Loucy (cell line): ENCODE measurements around the gene POLA1.

Source experiments
- H2AFZ ChIP-seq: fragments of 200-600 bp; sonication (generic); 2 replicates; pipeline ENCODE4 v1.6.0; 2016; ENCODE audit warnings: antibody characterized with exemption, mild to moderate bottlenecking, low read length, moderate library complexity
- H3F3A ChIP-seq: fragments of 200-600 bp; 2 replicates; pipeline ENCODE4 v1.6.0; 2016; ENCODE audit warnings: antibody characterized with exemption, low read depth, mild to moderate bottlenecking
- H3K27me3 ChIP-seq: fragments of 200-600 bp; sonication (generic); 2 replicates; pipeline ENCODE4 v1.6.1; 2014; ENCODE audit warnings: low read length, mild to moderate bottlenecking; ENCODE audit not compliant: insufficient read depth, poor library complexity, severe bottlenecking
- H3K36me3 ChIP-seq: fragments of 200-600 bp; sonication (generic); 2 replicates; pipeline ENCODE4 v1.6.1; 2016; ENCODE audit warnings: low read length; ENCODE audit not compliant: insufficient read depth
- H3K4me1 ChIP-seq: fragments of 200-600 bp; sonication (generic); 2 replicates; pipeline ENCODE4 v1.5.1; 2014; ENCODE audit warnings: low read length, mild to moderate bottlenecking; ENCODE audit not compliant: insufficient read depth, poor library complexity, severe bottlenecking
- H3K4me2 ChIP-seq: fragments of 200-600 bp; sonication (generic); 2 replicates; pipeline ENCODE4 v1.6.0; 2014; ENCODE audit warnings: antibody characterized with exemption, low read length, low read depth, mild to moderate bottlenecking; ENCODE audit not compliant: poor library complexity, severe bottlenecking
- H3K4me3 ChIP-seq: fragments of 200-600 bp; sonication (generic); 2 replicates; pipeline ENCODE4 v1.5.1; 2014; ENCODE audit warnings: low read length, mild to moderate bottlenecking, mixed read lengths; ENCODE audit not compliant: poor library complexity, severe bottlenecking
- H3K79me2 ChIP-seq: fragments of 200-600 bp; sonication (generic); 2 replicates; pipeline ENCODE4 v1.6.1; 2014; ENCODE audit warnings: low read length; ENCODE audit not compliant: insufficient read depth
- H3K9ac ChIP-seq: fragments of 200-600 bp; sonication (generic); 2 replicates; pipeline ENCODE4 v1.6.0; 2014; ENCODE audit warnings: mild to moderate bottlenecking, low read depth, low read length, moderate library complexity; ENCODE audit not compliant: poor library complexity, severe bottlenecking
- H3K9me2 ChIP-seq: fragments of 200-600 bp; sonication (generic); replicated peaks from 2 replicates; pipeline ENCODE4 v1.6.1; 2016; ENCODE audit warnings: low read depth, low read length, mixed read lengths
- H3K9me3 ChIP-seq: fragments of 200-600 bp; sonication (generic); 2 replicates; pipeline ENCODE4 v1.6.1; 2014; ENCODE audit warnings: mild to moderate bottlenecking, antibody characterized with exemption, low read length, low read depth; ENCODE audit not compliant: insufficient read depth
- H4K20me1 ChIP-seq: fragments of 200-600 bp; sonication (generic); 2 replicates; pipeline ENCODE4 v1.6.0; 2014; ENCODE audit warnings: antibody characterized with exemption, low read length, mild to moderate bottlenecking; ENCODE audit not compliant: insufficient read depth, poor library complexity, severe bottlenecking
- EZH2phosphoT487 ChIP-seq: fragments of 200-600 bp; IDR thresholded peaks from 2 replicates; pipeline ENCODE4 v1.6.1; 2018; ENCODE audit warnings: antibody characterized with exemption, mild to moderate bottlenecking, moderate library complexity, borderline replicate concordance
- TF ChIP-seq, protein P1 (sequence below): fragments of 200-600 bp; sonication (generic); conservative IDR thresholded peaks from 2 replicates; pipeline ENCODE4 v1.5.1; 2014; ENCODE audit warnings: mild to moderate bottlenecking, antibody characterized with exemption, low read length

POLA1 gene

DNA sequence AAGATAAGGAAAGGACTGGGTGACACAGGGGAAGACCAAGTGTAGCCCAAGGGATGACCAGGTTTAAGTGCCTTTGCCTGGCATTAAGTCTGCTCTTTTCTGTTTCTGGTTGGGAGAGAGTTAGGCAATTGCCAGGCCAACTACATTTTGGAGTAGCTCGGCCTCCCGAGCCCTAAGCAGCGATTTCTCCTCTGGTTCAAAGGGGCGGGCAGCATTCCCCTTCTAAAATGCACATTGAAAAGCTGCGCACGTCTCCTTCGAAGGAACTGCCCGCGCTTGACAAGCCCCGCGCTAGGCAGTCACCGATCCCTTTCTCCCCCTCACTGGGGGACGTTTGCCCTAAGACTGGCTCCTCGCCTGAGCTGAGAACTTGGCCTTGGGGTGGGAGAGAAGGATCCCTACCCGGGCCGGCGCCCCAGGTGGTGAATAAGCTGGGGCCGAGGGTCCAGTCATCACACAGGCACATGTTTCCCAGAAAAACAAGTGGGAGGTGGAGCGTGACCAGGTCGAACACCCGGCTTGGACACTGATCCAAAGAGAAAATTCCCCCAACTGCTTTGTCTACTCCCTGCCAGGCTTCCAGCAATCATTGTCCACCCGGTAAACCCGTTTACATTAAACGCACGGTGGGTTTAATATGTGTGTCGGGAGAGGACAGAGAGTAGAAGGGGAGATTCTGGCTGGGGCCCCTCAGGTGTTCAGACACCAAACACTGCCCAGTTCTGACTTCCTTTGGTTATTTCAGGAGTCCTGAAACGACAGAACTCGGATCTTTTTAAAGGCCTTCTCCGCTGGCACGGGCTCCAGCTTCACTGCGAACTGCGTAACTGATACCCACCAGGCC is 318.1 kb downstream of the POLA1 start:
- Histone ChIP-seq H3K36me3 (no peaks in the 10 kb centered on the region), H2AFZ (no peak overlapping the region), H3K79me2 (no peaks in the 10 kb centered on the region), H4K20me1 (no peaks in the 10 kb centered on the region), H3F3A (no peaks in the 10 kb centered on the region), H3K9ac (no peak overlapping the region), H3K4me2 (no peak overlapping the region), H3K4me1 (no peaks in the 10 kb centered on the region), H3K9me3 (no peaks in the 10 kb centered on the region), H3K9me2 (no peaks in the 10 kb centered on the region), H3K27me3 (no peaks in the 10 kb centered on the region), H3K4me3 (no peak overlapping the region)
- no peak for TF ChIP-seq EZH2phosphoT487
- TF ChIP-seq, protein P1, sequence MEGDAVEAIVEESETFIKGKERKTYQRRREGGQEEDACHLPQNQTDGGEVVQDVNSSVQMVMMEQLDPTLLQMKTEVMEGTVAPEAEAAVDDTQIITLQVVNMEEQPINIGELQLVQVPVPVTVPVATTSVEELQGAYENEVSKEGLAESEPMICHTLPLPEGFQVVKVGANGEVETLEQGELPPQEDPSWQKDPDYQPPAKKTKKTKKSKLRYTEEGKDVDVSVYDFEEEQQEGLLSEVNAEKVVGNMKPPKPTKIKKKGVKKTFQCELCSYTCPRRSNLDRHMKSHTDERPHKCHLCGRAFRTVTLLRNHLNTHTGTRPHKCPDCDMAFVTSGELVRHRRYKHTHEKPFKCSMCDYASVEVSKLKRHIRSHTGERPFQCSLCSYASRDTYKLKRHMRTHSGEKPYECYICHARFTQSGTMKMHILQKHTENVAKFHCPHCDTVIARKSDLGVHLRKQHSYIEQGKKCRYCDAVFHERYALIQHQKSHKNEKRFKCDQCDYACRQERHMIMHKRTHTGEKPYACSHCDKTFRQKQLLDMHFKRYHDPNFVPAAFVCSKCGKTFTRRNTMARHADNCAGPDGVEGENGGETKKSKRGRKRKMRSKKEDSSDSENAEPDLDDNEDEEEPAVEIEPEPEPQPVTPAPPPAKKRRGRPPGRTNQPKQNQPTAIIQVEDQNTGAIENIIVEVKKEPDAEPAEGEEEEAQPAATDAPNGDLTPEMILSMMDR, result no peak

DNA sequence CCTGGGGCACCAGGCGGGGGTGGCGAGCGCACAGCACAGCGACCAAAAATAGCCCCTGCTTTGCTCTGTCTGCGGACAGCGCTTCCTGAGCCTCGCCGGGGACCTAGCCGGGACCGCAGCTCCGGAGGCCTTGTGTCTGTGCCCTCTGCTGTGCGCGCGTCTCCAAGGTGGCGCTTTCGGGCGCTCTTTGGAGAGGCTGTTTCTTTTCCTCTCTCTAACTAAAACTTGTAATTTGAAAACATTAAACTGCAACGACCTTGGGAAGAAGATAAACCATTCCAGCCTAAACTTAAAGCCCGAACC is 318.7 kb downstream of the POLA1 start:
- Histone ChIP-seq H4K20me1 (no peaks in the 10 kb centered on the region), H3K9ac (no peak overlapping the region), H3K36me3 (no peaks in the 10 kb centered on the region), H2AFZ (no peak overlapping the region), H3K79me2 (no peaks in the 10 kb centered on the region), H3K9me3 (no peaks in the 10 kb centered on the region), H3K9me2 (no peaks in the 10 kb centered on the region), H3F3A (no peaks in the 10 kb centered on the region), H3K4me1 (no peaks in the 10 kb centered on the region), H3K27me3 (no peaks in the 10 kb centered on the region), H3K4me2 (no peak overlapping the region), H3K4me3 (no peak overlapping the region)
- TF ChIP-seq EZH2phosphoT487, result no peak
- TF ChIP-seq, protein P1, result no peak

DNA sequence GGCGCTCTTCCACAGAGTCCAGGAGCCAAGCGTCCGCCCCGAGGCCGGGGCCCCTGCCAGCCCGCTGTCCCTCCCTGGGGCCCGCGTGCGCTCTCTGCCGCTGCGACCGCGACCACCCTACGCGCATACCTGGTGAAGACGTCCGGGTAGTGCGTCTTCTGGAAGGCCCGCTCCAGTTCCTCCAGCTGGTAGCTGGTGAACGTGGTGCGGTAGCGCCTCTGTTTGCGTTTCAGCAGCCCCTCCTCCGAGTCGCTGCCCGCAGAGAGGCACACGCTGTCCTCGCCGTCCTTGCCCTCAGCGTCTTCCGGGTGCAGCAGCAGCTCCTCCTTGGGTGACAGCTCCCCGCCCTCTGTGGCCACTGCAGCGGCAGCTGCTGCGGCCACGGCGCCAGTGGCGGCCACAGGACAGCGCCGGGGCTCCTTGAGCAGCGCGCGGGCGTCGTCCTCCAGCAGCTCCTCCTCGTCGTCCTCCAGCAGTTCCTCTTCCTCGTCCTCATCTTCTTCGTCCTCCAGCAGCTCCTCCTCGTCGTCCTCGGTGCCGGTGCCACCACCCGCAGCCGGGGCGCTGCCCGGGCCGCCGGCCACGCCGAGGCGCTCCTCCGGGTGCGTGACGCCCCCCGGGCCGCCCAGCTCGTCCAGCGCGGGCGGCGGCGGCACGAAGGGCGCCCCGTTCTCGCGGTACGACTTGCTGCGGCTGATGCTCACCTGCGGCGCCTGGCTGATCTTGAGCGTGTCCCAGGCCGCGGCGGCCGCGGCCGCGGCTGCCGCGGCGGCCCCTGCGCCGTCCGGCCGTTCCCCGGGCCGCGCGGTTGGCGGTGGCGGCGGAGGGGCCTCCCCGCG is 319.3 kb downstream of the POLA1 start:
- Histone ChIP-seq H3K36me3 (no peaks in the 10 kb centered on the region), H3K9me3 (no peaks in the 10 kb centered on the region), H4K20me1 (no peaks in the 10 kb centered on the region), H3K9ac (no peak overlapping the region), H3F3A (no peaks in the 10 kb centered on the region), H3K4me3 (no peak overlapping the region), H3K4me2 (no peak overlapping the region), H3K27me3 (no peaks in the 10 kb centered on the region), H3K79me2 (no peaks in the 10 kb centered on the region), H2AFZ (no peak overlapping the region), H3K9me2 (no peaks in the 10 kb centered on the region), H3K4me1 (no peaks in the 10 kb centered on the region)
- TF ChIP-seq EZH2phosphoT487, result no peak
- TF ChIP-seq, protein P1, result no peak
